ENCODE results near the gene ZGRF1. TPM values are rescaled to one million over a fixed set of nuclear protein-coding genes. Genes with fewer than 3 reads are reported as not detected.

The ZGRF1 gene
- total and polyA plus RNA-seq, 2 donors (not counting 3 experiments of a cell fraction or from before 2014, with no cell fraction given) = 2.4 to 14.4 TPM

GRCh38 chr4:112502871-112503270, 133.8 kb downstream of the ZGRF1 start:
- Histone ChIP-seq H3K27ac (ENCODE audit: insufficient read depth, low read depth, low read length) (no peak overlapping the region), H4K20me1 (replicated peaks; ENCODE audit: control insufficient read depth, extremely low read depth, insufficient read depth, low read length) (no peaks in the 10 kb centered on the region), H3K4me2 (ENCODE audit: insufficient read depth, low read length) (no peak overlapping the region), H3K9me3 (replicated peaks; ENCODE audit: control insufficient read depth, insufficient read depth, low read length) (no peaks in the 10 kb centered on the region), H3K79me2 (ENCODE audit: control insufficient read depth, insufficient read depth, low read length) (no peaks in the 10 kb centered on the region), H3K9ac (replicated peaks; ENCODE audit: extremely low read depth, insufficient read depth, low read length) (no peak overlapping the region), H2AFZ (ENCODE audit: low read depth, low read length) (no peak overlapping the region), H3K4me3 (replicated peaks in 1 of 3; ENCODE audit: insufficient read depth in 1 of 3, low read depth in 1 of 3, low read length in 3 of 3) (no peak overlapping the region), H3K9me1 (replicated peaks; ENCODE audit: control insufficient read depth, extremely low read depth, insufficient read depth, low read length) (no peaks in the 10 kb centered on the region), H3K36me3 (ENCODE audit: control insufficient read depth in 2 of 2, extremely low read depth in 1 of 2, insufficient read depth in 2 of 2, low read length in 2 of 2) (no peaks in the 10 kb centered on the region), H3K4me1 (ENCODE audit: control insufficient read depth, extremely low read depth, insufficient read depth, low read length) (no peaks in the 10 kb centered on the region), H3K27me3 (ENCODE audit: control insufficient read depth in 2 of 2, insufficient read depth in 2 of 2, low read length in 2 of 2) (peaks cover 16 to 40% of the 10 kb centered on the region in 2 experiments)
- no TSS peak for BruUV-seq (replicated peaks)
- dilution Hi-C loops (cut with MboI; ENCODE audit: extremely low pct_ligation_motif_present, low sequenced_read_pairs) = no loop called here
- ChIA-PET POLR2A (no interaction called here), CTCF (interaction anchor here (1.2 to 1.9 kb wide), 2 partner anchors 10 to 102 kb away, joined by 4 to 7 read pairs; no protein-coding TSS in a partner anchor)
- intact Hi-C loops (cut with micrococcal nuclease) = no loop called here
- DNase-seq (ENCODE audit: low read depth, low spot score) (no peak), FAIRE-seq (no peak)
- no peak for TF ChIP-seq GATA2 (IDR thresholded peaks at IDR 0.05; ENCODE audit: insufficient read depth, insufficient read length, low read depth, low read length)
- no peak for TF ChIP-seq FOS (IDR thresholded peaks at IDR 0.05; ENCODE audit: borderline replicate concordance, insufficient read depth, low read length)
- no peak for TF ChIP-seq CTCF (IDR thresholded peaks at IDR 0.05; ENCODE audit: extremely low read depth in 1 of 2, insufficient read depth in 1 of 2, low read depth in 1 of 2, low read length in 2 of 2)
- TF ChIP-seq MYC (IDR thresholded peaks at IDR 0.05; ENCODE audit: low read depth, low read length) = no peak
- no peak for TF ChIP-seq EZH2 (IDR thresholded peaks at IDR 0.05; ENCODE audit: borderline replicate concordance, low read depth, low read length, severe bottlenecking)
- TF ChIP-seq POLR2A (IDR thresholded peaks at IDR 0.05; ENCODE audit: low read depth, low read length) = no peak
- no peak for TF ChIP-seq POLR2AphosphoS5 (IDR thresholded peaks at IDR 0.05; ENCODE audit: insufficient read depth, low read depth, low read length)
- no peak for TF ChIP-seq JUN (IDR thresholded peaks at IDR 0.05; ENCODE audit: borderline replicate concordance, insufficient read depth, insufficient read length, low read depth)
- no peak for TF ChIP-seq MAX (IDR thresholded peaks at IDR 0.05; ENCODE audit: insufficient read depth, insufficient read length)

All from endothelial cell of umbilical vein (primary cell).